ENCODE data around the gene KHNYN. TPM values are rescaled to one million over a fixed set of nuclear protein-coding genes. Genes with fewer than 3 reads are reported as not detected.

Gene KHNYN
- total and polyA plus RNA-seq, 9 donors, result 35.1 to 84.8 (median 65.2) TPM

- H3K4me3 ChIP-seq, result no peak overlapping the region
- TF ChIP-seq POLR2A (IDR thresholded peaks at IDR 0.05) (no peak), EP300 (IDR thresholded peaks at IDR 0.05) (no peak), CTCF (IDR thresholded peaks at IDR 0.05) (no peak)
- no peaks in the 10 kb centered on the region for H3K36me3 ChIP-seq
- H3K27ac ChIP-seq, result no peak overlapping the region
- H3K4me1 ChIP-seq (ENCODE audit: insufficient read depth), result peaks cover 12% of the 10 kb centered on the region
- intact Hi-C loops (cut with DNase I), result no loop called here
- WGBS, 3 donors, result 74 to 87% (median 83%) methylated on average over 2 of the region's 2 CpGs
- no peaks in the 10 kb centered on the region for H3K27me3 ChIP-seq
- no peak for DNase-seq
- no peaks in the 10 kb centered on the region for H3K9me3 ChIP-seq
Measured at GRCh38 chr14:24426150-24426911, 3.4 kb upstream of the KHNYN start.

- DNase-seq, result peak in 4 of 5 donors; percentile 20 to 40 (median 30)
- Histone ChIP-seq H3K4me3 (no peak overlapping the region), H3K4me1 (ENCODE audit: insufficient read depth) (peaks cover 15% of the 10 kb centered on the region), H3K36me3 (no peaks in the 10 kb centered on the region), H3K9me3 (no peaks in the 10 kb centered on the region), H3K27ac (no peak overlapping the region), H3K27me3 (no peaks in the 10 kb centered on the region)
- 81 to 84% (median 82%) methylated on average over 7 to 8 of the region's 8 CpGs for WGBS, 3 donors
- TF ChIP-seq CTCF (IDR thresholded peaks at IDR 0.05) (no peak), EP300 (IDR thresholded peaks at IDR 0.05) (no peak), POLR2A (IDR thresholded peaks at IDR 0.05) (no peak)
- intact Hi-C loops (cut with DNase I), result no loop called here
Measured at GRCh38 chr14:24426912-24427536, 2.7 kb upstream of the KHNYN start.

GRCh38 chr14:24427537-24428508, 1.9 kb upstream of the KHNYN start:
- H3K27ac ChIP-seq, result peak overlapping the region in 1 of 2 donors; percentile 99
- 85 to 88% (median 85%) methylated on average over 18 of the region's 18 CpGs for WGBS, 3 donors

More at GRCh38 chr14:24427537-24428508, 1.9 kb upstream of the KHNYN start:
- H3K36me3 ChIP-seq, result no peaks in the 10 kb centered on the region
- peaks cover 15% of the 10 kb centered on the region for H3K4me1 ChIP-seq (ENCODE audit: insufficient read depth)
- no peaks in the 10 kb centered on the region for H3K27me3 ChIP-seq
- no peak for TF ChIP-seq CTCF (IDR thresholded peaks at IDR 0.05)
- no peak for TF ChIP-seq EP300 (IDR thresholded peaks at IDR 0.05)
- TF ChIP-seq POLR2A (IDR thresholded peaks at IDR 0.05), result no peak
- no peaks in the 10 kb centered on the region for H3K9me3 ChIP-seq
- DNase-seq, result peak; percentile 13 to 43 (median 38)
- intact Hi-C loops (cut with DNase I), result no loop called here
- H3K4me3 ChIP-seq, result no peak overlapping the region

Measured in ovary (tissue), 9 donors.